NCI-H1417 treated with DMSO at 0.1 percent for 48 hours (cell line): ENCODE data around the gene LIN52.

Experiments
- DNase-seq: peaks from one replicate; lab custom pipeline; 2025; lab: John Stamatoyannopoulos, UW

Gene LIN52

DNA sequence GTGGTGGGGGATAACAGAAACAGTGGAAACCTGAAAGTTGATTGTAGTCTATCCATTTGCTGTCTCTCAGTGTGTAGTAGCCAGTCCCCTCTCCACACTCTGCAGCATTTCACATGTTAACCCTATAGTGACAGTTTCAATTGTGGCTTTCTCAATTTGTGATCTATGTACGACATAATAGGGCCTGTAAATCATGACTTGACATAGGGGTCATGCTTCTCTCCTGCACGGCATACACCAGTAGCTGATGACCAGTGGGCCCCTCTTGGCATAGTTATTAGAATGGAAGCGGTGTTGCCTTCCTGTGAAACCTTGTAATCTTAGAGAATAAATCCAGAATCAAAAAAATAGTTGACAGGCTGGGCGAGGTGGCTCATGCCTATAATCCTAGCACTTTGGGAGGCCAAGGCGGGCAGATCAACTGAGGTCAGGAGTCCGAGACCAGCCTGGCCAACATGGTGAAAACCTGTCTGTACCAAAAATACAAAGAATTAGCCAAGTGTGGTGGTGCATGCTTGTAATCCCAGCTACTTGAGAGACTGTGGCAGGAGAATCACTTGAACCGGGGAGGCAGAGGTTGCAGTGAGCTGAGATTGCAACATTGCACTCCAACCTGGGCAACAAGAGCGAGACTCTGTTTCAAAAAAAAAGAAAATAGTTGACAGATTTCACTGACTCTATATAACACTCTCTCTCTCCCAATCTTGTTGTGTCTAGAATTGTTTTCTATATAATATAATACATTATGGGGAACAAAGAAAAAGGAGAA lies 109.9 kb downstream of the LIN52 start:
- DNase-seq: no peak

- no peak for DNase-seq
Observed at GRCh38 chr14:74195623-74196022, 110.9 kb downstream of the LIN52 start.

GRCh38 chr14:74198441-74199234 lies 113.9 kb downstream of the LIN52 start:
- no peak for DNase-seq

GRCh38 chr14:74202113-74202512 lies 117.4 kb downstream of the LIN52 start:
- no peak for DNase-seq

- no peak for DNase-seq
Observed at GRCh38 chr14:74203639-74204038, 118.9 kb downstream of the LIN52 start.

- DNase-seq: no peak
Observed at GRCh38 chr14:74204491-74204890, 119.7 kb downstream of the LIN52 start.

DNA sequence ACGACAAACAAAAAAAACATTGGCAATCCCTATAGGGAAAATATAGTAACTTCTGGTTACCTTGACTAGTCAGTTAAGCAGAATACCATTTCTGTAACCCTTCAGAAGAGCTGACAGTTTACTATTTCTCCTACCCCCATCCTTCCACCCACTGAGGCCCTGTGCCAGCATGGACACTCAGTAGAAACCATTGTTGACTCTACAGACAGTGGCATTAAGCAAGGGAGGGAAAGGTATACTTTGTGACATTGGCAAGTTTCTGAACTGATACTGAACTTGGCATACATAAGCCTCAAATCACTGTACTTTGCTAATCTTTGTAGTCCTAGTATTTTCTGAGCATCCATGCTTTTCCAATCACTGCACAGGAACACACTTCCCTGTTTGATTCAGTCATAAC lies 121.1 kb downstream of the LIN52 start:
- DNase-seq: no peak

DNA sequence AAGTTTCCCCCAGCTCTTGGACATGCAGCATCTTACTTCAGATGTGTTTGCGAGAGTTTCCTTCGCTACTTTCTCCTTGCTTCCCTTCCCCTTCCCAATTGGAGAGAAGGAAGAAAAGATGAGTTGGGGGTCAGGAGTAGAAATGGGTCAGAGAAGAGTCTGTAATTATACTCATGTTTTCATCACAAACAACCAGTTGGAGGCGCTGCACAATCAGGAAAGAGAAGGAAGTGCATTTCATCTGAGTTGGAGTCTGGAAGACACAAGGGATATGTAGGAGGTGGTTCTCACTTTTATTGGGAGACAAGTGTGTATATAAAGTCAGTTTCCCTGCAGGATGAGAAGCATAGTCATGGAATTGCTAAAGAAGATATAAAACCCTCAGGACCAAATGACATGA lies 123.2 kb downstream of the LIN52 start:
- no peak for DNase-seq

- no peak for DNase-seq
Observed at GRCh38 chr14:74208642-74209041, 123.9 kb downstream of the LIN52 start.

- DNase-seq: no peak
Observed at GRCh38 chr14:74211945-74212580, 127.3 kb downstream of the LIN52 start.

- no peak for DNase-seq
Observed at GRCh38 chr14:74213907-74214803, 129.4 kb downstream of the LIN52 start.

GRCh38 chr14:74216671-74217070 lies 131.9 kb downstream of the LIN52 start:
- no peak for DNase-seq

DNA sequence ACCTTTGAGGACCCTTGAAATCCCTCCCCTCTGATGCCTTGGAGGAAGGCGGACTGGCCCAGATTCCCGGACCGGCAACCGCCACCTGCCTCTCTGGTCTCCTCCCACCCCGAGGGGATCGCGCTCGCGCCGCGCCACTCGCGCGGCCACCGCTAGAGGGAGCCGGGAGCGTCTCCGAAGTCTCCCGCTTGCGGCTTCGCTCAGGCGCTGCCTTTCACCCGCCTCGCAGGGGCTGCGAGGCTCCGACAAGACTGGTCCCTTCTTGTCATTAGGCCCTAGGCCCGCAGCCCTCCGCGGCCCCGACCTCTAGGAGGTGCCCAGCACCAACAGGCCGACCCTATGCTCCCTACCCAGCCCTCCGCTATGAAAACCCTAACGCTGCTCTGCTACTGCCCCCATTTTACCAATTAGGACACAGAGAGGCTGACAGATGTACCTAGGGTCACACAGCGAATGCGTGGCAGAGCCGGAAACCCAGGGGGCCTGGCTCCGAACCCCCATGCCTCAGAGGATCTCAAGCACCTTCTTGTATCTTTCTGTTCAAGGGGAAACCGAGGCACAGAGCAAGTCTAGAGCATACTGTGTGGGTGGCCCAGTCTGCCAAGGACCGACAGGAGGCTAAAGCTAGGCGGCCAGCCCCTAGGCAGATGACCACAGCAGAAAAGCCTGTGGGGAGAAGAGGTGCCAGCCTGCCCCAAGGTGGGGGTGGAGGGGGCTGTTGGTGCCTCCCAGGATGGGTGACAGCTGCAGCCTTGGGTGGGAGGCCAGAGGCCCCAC lies 133.1 kb downstream of the LIN52 start:
- no peak for DNase-seq

DNA sequence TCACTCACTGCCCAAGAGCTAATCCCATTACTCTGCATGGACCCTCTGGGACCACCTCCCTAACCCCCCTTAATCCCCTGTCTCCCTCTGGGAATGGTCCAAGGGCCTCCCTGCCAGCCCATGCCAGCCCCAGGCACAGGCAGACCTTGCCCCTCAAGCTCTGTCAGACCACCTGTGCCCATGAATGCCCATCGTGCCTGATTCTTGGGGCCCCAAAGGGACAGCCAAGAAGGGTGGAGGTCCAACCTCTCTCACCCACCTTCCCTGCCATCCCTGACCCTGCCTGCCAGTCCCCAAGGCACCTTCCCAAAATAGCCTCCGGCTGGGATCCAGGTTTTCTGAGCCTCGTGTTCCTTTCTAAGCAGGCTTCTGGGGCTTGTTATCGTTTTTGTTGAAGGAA lies 133.7 kb downstream of the LIN52 start:
- DNase-seq: no peak

DNA sequence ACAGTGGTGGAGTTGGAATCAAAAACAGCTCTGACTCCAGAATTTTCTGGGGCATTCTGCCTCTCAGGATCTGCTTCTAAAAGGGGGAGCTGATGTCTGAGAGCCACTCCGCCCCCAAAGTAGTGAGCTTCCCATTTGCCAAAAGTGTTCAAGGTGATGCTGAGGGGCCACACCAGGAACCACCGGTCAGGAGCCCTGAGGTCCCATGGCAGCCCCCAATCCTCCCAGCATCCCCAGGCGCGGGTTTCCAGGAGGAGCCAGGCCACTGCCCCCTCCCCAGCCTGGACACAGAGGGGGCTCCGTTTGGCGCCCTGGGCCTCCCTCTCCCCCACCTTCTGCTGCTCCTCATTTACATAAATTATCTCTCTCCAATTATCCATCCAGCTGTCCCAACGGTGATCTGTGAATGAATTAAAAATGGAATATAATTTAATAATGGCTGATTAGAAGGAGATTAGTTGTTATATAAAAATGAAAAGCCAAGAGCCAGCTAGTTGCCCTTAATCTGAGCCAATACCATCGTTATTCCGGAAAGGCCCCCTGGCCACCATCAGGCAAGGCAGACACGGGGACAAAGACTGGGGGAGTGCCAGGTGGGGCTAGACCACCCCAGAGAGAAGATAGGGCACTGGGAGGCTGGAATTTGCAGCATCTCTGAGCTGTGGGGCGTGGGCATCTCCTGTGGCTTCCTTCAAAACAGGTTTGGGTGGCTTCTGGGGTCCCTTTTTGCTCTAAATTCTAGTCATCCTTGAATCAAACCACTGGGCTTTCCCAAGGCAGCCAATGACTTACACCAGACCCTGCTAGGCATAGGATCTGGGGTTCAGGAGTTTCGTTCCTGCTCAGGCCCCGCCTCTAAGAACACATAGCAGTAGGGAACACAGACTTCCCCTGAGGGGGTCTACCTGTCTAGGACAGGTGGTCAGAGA lies 134.8 kb downstream of the LIN52 start:
- no peak for DNase-seq

DNA sequence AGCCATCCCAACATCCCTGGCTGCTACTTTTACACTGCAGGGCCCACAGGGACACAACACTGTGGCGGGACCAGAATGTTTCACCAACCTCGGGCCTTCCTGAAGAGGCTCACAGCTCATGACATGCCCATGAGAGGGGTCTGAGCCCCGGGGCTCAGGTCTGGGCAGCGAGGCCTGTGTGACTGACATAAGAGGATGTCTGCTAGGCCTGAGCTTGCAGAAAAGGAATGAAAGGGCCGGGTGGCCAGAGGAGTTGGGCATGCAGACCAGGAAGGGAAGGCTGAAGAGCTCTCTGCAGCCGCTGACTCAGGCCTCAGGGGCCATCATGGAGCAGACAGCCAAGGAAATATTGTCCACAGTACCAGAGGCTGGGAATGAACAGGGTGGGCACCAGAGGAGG lies 136.2 kb downstream of the LIN52 start:
- no peak for DNase-seq

DNA sequence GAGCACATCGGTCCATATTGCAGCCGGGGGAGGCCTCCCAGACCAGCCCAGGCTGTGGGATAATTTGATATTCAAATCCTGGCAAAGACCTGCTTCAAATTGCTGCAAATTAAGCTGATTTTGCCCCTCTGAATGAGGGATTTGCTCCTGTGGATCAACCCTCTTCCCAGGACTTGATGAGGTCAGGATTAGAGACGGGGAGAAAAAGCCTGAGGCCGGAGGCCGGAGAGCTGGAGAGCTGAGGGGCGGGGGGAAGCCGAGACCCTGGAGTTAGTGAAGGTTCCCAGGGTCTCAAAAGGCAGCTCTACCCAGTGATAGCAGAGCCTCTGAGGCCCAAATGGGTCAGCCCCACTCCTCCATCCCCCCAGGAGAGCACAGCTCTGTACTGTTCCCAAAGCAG lies 137.0 kb downstream of the LIN52 start:
- DNase-seq: no peak

DNA sequence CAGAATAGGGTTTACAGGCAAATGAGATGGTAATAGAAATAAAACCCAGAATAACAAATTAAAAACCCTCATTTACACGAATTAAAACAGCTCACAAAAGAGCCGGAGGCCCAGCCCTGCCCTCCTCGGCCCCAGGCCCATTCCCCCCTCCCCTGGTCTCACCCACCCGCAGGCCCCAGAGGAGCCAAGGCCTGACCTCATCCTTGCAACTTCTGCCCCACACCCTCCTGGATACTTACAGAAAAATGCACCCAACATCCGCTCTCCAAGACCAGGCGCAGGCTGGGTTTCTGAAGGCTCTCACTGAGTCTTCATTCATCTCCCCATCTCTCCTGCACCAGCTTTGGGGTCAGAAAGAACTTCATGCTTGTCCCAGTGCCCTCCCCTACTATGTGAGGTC lies 138.3 kb downstream of the LIN52 start:
- DNase-seq: no peak

- DNase-seq: no peak
Observed at GRCh38 chr14:74231784-74232183, 147.0 kb downstream of the LIN52 start.

GRCh38 chr14:74235017-74235416 lies 150.3 kb downstream of the LIN52 start:
- DNase-seq: no peak
